NCI-H2227 (cell line): ENCODE results near the gene KDSR.

Experiments
- DNase-seq: peaks from one replicate; lab custom pipeline; 2025; ENCODE audit not compliant: unreplicated experiment; lab: John Stamatoyannopoulos, UW

Gene KDSR, protein sequence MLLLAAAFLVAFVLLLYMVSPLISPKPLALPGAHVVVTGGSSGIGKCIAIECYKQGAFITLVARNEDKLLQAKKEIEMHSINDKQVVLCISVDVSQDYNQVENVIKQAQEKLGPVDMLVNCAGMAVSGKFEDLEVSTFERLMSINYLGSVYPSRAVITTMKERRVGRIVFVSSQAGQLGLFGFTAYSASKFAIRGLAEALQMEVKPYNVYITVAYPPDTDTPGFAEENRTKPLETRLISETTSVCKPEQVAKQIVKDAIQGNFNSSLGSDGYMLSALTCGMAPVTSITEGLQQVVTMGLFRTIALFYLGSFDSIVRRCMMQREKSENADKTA

GRCh38 chr18:63367053-63367953 is at the start of gene KDSR:
TSS of gene KDSR (minus strand) at chr18:63367206. CDS start at chr18:63367118, 88 bp downstream.
- peak; percentile 99 for DNase-seq

DNA sequence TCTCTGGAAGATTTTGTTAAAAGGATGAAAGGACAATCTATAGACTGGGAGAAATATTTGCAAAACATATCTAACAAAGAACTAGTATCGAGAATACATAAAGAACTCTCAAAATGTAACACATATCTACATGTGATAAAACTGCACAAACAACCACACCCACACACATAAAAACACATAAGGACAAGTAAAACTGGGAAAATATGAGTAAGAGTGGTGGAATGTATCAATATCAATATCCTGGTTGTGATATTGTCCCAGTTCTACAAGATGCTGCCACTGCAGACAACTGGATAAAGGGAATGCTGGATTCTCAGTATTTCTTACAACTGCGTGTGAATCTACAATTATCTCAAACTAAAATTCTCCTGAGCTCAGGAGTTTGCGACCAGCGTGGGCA is 45.9 kb upstream of the KDSR start:
- DNase-seq: no peak

DNA sequence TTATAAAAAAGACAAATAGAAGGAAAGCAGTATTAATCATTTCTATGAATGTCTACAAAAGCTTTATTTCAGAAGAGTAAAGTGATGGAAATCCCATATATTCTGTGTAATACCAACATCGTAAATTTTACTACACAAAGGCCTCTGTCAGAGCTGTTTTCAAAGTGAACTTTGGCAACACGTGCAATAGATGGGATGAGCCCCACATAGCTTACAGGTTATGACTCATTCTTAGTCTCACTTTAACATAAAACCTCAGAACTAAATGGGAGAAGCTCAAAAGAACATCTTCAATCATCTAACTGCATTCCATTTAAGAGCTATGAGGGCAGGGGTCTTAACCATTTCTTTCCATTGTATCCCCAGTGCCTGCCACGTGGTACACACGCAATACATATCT is 43.8 kb upstream of the KDSR start:
- DNase-seq: no peak

DNA sequence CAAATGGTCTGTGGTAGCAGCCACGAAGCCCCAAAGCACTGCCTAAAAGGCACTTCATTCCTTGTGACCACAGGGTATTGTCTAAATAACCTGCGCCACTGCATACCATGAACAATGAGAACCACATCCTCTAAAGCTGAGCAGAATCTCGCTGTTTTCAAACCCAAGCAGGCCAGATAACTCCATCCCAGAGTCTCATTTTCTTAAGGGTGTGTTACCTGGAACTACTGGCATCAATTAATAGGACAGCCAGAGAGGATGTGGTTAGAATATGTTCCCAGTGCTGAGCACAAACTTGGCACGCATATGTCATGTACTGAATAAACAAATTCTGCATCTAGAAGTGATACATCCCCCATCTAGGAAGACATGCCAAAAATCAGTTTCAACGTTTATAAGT is 42.3 kb upstream of the KDSR start:
- DNase-seq: no peak

- DNase-seq: no peak
Measured at GRCh38 chr18:63407734-63408133, 40.7 kb upstream of the KDSR start.

GRCh38 chr18:63405986-63406385 is 39.0 kb upstream of the KDSR start:
- DNase-seq: no peak

GRCh38 chr18:63402246-63403162 is 35.5 kb upstream of the KDSR start:
- no peak for DNase-seq

- no peak for DNase-seq
Measured at GRCh38 chr18:63399300-63399699, 32.3 kb upstream of the KDSR start.

GRCh38 chr18:63397349-63397748 is 30.3 kb upstream of the KDSR start:
- no peak for DNase-seq

DNA sequence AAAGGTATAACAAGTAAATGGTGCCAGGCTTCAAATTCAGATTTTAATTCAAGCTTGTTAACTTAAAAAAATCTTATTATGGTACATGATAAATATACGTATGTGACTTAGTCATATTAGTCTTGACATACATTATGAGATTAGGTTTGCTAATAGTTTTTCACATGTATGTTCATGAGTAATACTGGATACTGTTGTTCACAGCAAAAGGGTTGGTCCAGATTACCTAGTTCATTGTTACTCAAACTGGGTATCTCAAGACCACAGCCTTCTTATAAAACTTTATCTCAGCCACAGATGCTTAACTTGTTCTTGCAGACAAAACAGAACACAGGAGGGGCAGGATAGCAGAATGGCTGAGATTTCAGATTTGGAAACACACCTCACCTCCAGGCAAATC is 28.5 kb upstream of the KDSR start:
- DNase-seq: no peak

DNA sequence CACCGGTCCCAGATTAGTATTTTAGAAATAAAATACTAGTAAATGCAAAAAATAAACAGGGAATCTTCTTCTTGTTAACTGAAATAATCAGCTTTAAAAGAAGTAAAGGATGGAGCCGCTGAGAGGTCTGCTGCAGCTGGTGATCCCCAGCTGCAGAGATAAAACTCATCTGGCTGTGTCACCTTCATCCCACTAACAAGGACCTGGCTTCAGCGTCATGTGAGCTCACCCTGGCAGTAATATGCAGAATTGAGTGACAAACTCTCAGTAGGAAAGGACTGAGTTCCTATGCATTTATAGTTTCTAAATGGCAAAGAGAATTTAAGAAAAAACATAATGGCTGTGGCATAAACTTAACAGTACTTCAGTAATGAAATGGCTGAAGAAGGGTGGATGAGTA is 27.9 kb upstream of the KDSR start:
- no peak for DNase-seq

DNA sequence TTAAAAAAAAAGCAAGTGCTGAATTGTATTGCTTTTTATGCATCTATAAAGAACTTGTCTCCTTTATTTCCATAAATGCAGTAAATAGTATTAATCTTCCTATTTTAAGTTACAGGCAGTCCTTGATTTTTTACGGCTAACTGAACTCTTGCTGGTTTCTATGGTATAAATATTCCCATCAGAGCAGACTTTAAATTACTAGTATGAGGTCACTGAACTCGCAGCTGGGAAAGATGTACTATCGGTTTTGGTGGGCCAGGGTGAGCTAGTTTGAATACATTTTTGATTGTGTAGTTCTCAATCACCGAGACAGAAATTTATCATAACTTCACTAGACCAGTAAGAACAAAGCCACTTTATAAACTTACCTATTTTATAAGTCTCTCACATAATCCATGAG is 20.9 kb upstream of the KDSR start:
- DNase-seq: no peak

- DNase-seq: no peak
Measured at GRCh38 chr18:63382843-63383242, 15.8 kb upstream of the KDSR start.

- DNase-seq: no peak
Measured at GRCh38 chr18:63379639-63379962, 12.6 kb upstream of the KDSR start.

- no peak for DNase-seq
Measured at GRCh38 chr18:63378919-63379638, 12.1 kb upstream of the KDSR start.

- no peak for DNase-seq
Measured at GRCh38 chr18:63377275-63377980, 10.4 kb upstream of the KDSR start.

- DNase-seq: no peak
Measured at GRCh38 chr18:63376538-63376937, 9.5 kb upstream of the KDSR start.

DNA sequence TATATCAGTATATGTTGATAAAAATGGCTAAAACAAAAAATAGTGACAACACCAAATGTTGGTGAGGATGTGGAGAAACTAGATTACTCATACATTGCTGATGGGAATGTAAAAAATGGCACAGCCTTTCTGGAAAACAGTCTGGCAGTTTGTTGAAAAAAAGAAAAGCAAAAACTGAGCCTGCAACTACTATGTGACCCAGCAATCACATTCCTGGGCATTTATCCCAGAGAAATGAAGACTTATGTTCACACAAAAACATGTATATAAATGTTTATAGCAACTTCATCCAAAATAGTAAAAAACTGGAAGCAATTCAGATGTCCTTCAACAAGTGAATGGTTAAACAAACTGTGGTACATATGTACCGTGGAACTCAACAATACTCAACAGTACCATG is 7.5 kb upstream of the KDSR start:
- DNase-seq: no peak

- no peak for DNase-seq
Measured at GRCh38 chr18:63373161-63373560, 6.2 kb upstream of the KDSR start.

- DNase-seq: no peak
Measured at GRCh38 chr18:63368611-63369010, 1.6 kb upstream of the KDSR start.
